Measurements from ENCODE around the gene TSC22D1. TPM values are rescaled to one million over a fixed set of nuclear protein-coding genes. Genes with fewer than 3 reads are reported as not detected.

The TSC22D1 gene
- total RNA-seq, 1 donor from 2014 or later: 18.6 TPM

- peaks cover 6% of the 10 kb centered on the region for H3K36me3 Mint-ChIP-seq (ENCODE audit: low read depth)
- DNase-seq (no peak), ATAC-seq (ENCODE audit: low read depth) (no peak)
- intact Hi-C loops (cut with micrococcal nuclease): no loop called here
- ChIA-PET POLR2A (no interaction called here), CTCF (no interaction called here)
- H3K4me3 Mint-ChIP-seq: no peak overlapping the region
- no peaks in the 10 kb centered on the region for H3K27me3 Mint-ChIP-seq
- H3K4me1 Mint-ChIP-seq: peaks cover 2% of the 10 kb centered on the region
- peaks cover 9% of the 10 kb centered on the region for H3K9me3 Mint-ChIP-seq
- TF ChIP-seq, protein P1, sequence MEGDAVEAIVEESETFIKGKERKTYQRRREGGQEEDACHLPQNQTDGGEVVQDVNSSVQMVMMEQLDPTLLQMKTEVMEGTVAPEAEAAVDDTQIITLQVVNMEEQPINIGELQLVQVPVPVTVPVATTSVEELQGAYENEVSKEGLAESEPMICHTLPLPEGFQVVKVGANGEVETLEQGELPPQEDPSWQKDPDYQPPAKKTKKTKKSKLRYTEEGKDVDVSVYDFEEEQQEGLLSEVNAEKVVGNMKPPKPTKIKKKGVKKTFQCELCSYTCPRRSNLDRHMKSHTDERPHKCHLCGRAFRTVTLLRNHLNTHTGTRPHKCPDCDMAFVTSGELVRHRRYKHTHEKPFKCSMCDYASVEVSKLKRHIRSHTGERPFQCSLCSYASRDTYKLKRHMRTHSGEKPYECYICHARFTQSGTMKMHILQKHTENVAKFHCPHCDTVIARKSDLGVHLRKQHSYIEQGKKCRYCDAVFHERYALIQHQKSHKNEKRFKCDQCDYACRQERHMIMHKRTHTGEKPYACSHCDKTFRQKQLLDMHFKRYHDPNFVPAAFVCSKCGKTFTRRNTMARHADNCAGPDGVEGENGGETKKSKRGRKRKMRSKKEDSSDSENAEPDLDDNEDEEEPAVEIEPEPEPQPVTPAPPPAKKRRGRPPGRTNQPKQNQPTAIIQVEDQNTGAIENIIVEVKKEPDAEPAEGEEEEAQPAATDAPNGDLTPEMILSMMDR (IDR thresholded peaks at IDR 0.05): no peak
- H3K27ac Mint-ChIP-seq: no peak overlapping the region
Measured at GRCh38 chr13:44453069-44453468, 123.1 kb downstream of the TSC22D1 start.

DNA sequence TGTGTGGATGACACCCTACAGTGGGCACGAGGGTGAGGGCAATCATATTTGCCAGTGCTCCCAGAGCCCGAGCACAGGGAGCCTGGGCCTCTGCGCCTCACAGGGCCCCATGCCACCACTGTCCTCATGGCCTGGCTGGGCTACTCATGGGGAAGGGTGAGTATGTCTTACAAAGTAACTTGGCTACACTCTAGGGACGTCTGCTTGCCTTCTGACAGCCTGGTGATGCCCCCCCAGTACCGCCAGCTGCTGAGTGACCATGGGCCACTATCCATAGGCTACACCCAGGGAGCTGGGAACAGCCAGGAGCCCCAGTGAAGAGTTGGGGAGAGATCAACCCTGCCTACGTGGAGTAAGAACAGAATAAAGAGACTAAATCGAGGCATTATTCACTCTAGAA lies 123.7 kb downstream of the TSC22D1 start:
- no peak overlapping the region for H3K27ac Mint-ChIP-seq
- H3K4me1 Mint-ChIP-seq: no peaks in the 10 kb centered on the region
- H3K36me3 Mint-ChIP-seq (ENCODE audit: low read depth): peaks cover 6% of the 10 kb centered on the region
- no peak for DNase-seq
- no peaks in the 10 kb centered on the region for H3K27me3 Mint-ChIP-seq
- H3K9me3 Mint-ChIP-seq: peaks cover 9% of the 10 kb centered on the region
- H3K4me3 Mint-ChIP-seq: no peak overlapping the region
- ATAC-seq (ENCODE audit: low read depth): no peak
- POLR2A ChIA-PET: no interaction called here
- CTCF ChIA-PET: no interaction called here
- intact Hi-C loops (cut with micrococcal nuclease): no loop called here
- TF ChIP-seq, protein P1 (IDR thresholded peaks at IDR 0.05): no peak

GRCh38 chr13:44451651-44452050 lies 124.5 kb downstream of the TSC22D1 start:
- ATAC-seq (ENCODE audit: low read depth) (no peak), DNase-seq (no peak)
- Mint-ChIP-seq H3K36me3 (ENCODE audit: low read depth) (peaks cover 6% of the 10 kb centered on the region), H3K27ac (no peak overlapping the region), H3K4me1 (no peaks in the 10 kb centered on the region), H3K27me3 (no peaks in the 10 kb centered on the region), H3K9me3 (peaks cover 9% of the 10 kb centered on the region), H3K4me3 (no peak overlapping the region)
- CTCF ChIA-PET: no interaction called here
- TF ChIP-seq, protein P1 (IDR thresholded peaks at IDR 0.05): no peak
- POLR2A ChIA-PET: no interaction called here
- intact Hi-C loops (cut with micrococcal nuclease): no loop called here

- H3K4me1 Mint-ChIP-seq: no peaks in the 10 kb centered on the region
- no peak for ATAC-seq (ENCODE audit: low read depth)
- H3K27ac Mint-ChIP-seq: no peak overlapping the region
- CTCF ChIA-PET: no interaction called here
- H3K36me3 Mint-ChIP-seq (ENCODE audit: low read depth): peaks cover 3% of the 10 kb centered on the region
- DNase-seq: no peak
- POLR2A ChIA-PET: no interaction called here
- H3K9me3 Mint-ChIP-seq: peaks cover 5% of the 10 kb centered on the region
- intact Hi-C loops (cut with micrococcal nuclease): no loop called here
- TF ChIP-seq, protein P1 (IDR thresholded peaks at IDR 0.05): no peak
- H3K27me3 Mint-ChIP-seq: no peaks in the 10 kb centered on the region
- no peak overlapping the region for H3K4me3 Mint-ChIP-seq
Measured at GRCh38 chr13:44451126-44451525, 125.0 kb downstream of the TSC22D1 start.

- no peak overlapping the region for H3K4me3 Mint-ChIP-seq
- no peaks in the 10 kb centered on the region for H3K9me3 Mint-ChIP-seq
- ChIA-PET POLR2A (no interaction called here), CTCF (no interaction called here)
- H3K4me1 Mint-ChIP-seq: no peaks in the 10 kb centered on the region
- ATAC-seq (ENCODE audit: low read depth): no peak
- H3K27me3 Mint-ChIP-seq: no peaks in the 10 kb centered on the region
- intact Hi-C loops (cut with micrococcal nuclease): no loop called here
- H3K27ac Mint-ChIP-seq: no peak overlapping the region
- DNase-seq: no peak
- TF ChIP-seq, protein P1 (IDR thresholded peaks at IDR 0.05): no peak
- no peaks in the 10 kb centered on the region for H3K36me3 Mint-ChIP-seq (ENCODE audit: low read depth)
Measured at GRCh38 chr13:44449999-44450821, 125.9 kb downstream of the TSC22D1 start.

All from activated B cell treated with CpG ODN at 0.5 μM for 24 hours (primary cell).